GM20431 (cell line): ENCODE results near the gene DPY19L3.
"Not testable (repeated sequence)": the region's sequence is repeated elsewhere in the genome, so short reads cannot be mapped to it uniquely, and the experiment has no call there.

Source experiments
- in situ Hi-C: fragments of 300-500 bp; cut with MseI, MboI; formaldehyde crosslinking; loops from one replicate; pipeline ENCODE4 v1.15.0; 2020; ENCODE audit warnings: low sequenced_read_pairs; ENCODE audit not compliant: unreplicated experiment

The DPY19L3 gene

GRCh38 chr19:32489971-32490370 is 84.4 kb downstream of the DPY19L3 start:
- in situ Hi-C loops, result no loop called here

GRCh38 chr19:32497391-32497790 is 91.8 kb downstream of the DPY19L3 start:
- in situ Hi-C loops, result no loop called here

GRCh38 chr19:32498648-32499200 is 93.2 kb downstream of the DPY19L3 start:
- in situ Hi-C loops, result no loop called here

GRCh38 chr19:32512498-32512897 is 106.9 kb downstream of the DPY19L3 start:
- in situ Hi-C loops, result not testable (repeated sequence)

- in situ Hi-C loops, result no loop called here
Measured at GRCh38 chr19:32519023-32519422, 113.5 kb downstream of the DPY19L3 start.

- in situ Hi-C loops, result no loop called here
Measured at GRCh38 chr19:32522967-32523366, 117.4 kb downstream of the DPY19L3 start.

- in situ Hi-C loops, result no loop called here
Measured at GRCh38 chr19:32526895-32527294, 121.3 kb downstream of the DPY19L3 start.

- in situ Hi-C loops, result no loop called here
Measured at GRCh38 chr19:32530773-32531172, 125.2 kb downstream of the DPY19L3 start.

GRCh38 chr19:32532233-32532632 is 126.7 kb downstream of the DPY19L3 start:
- in situ Hi-C loops, result no loop called here
